ENCODE measurements around the gene LCA5. TPM values are rescaled to one million over a fixed set of nuclear protein-coding genes. Genes with fewer than 3 reads are reported as not detected.

LCA5 gene
- total RNA-seq: 11.5 and 14.6 TPM in 2 replicates

GRCh38 chr6:79536954-79537747, at the start of gene LCA5:
LCA5 (minus strand) TSS chr6:79537430; CDS start chr6:79518894, 18,536 bp downstream.

Small RNAs within 50 kb of the gene (small RNA-seq; reads per million reads assigned to genes)
- gene DBIP1: not detected

Other genes with a start within 250 kb of the LCA5 start
- 2.9 and 5.1 TPM in 2 replicates for gene SH3BGRL2, start 93.9 kb upstream of the LCA5 start, total RNA-seq

Measured in articular chondrocyte of knee joint (primary cell).